Islet of Langerhans (tissue), 1 donor: ENCODE data around the gene IRF9.

ENCODE experiments used
- FAIRE-seq: peaks from one replicate; lab custom pipeline; 2011; peaks lifted over from hg19 to GRCh38; lab: Jason Lieb, UNC

Gene IRF9

GRCh38 chr14:24160850-24161804 lies at the start of gene IRF9:
IRF9 (plus strand) TSS chr14:24161265; CDS start chr14:24162145, 880 bp downstream.
- FAIRE-seq, result no peak

GRCh38 chr14:24113379-24113800 lies 47.7 kb upstream of the IRF9 start:
- no peak for FAIRE-seq

GRCh38 chr14:24113801-24114531 lies 47.1 kb upstream of the IRF9 start:
- FAIRE-seq, result no peak

GRCh38 chr14:24114532-24115421 lies 46.3 kb upstream of the IRF9 start, which contains the start of the genes DCAF11 and NRL:
DCAF11 (plus strand) TSS chr14:24114777; CDS start chr14:24115595, 818 bp downstream.
NRL (minus strand) TSS chr14:24114949; CDS start chr14:24082848, 32,101 bp downstream.
- FAIRE-seq, result peak; percentile 90

GRCh38 chr14:24115422-24116127 lies 45.5 kb upstream of the IRF9 start:
- no peak for FAIRE-seq

- no peak for FAIRE-seq
These were observed 44.8 kb upstream of the IRF9 start for GRCh38 chr14:24116128-24116814.

GRCh38 chr14:24117179-24117578 lies 43.9 kb upstream of the IRF9 start:
- FAIRE-seq, result no peak

GRCh38 chr14:24119691-24120090 lies 41.4 kb upstream of the IRF9 start:
- FAIRE-seq, result no peak

- FAIRE-seq, result no peak
These were observed 39.9 kb upstream of the IRF9 start for GRCh38 chr14:24121210-24121609.

GRCh38 chr14:24122416-24122815 lies 38.6 kb upstream of the IRF9 start:
- no peak for FAIRE-seq

GRCh38 chr14:24122898-24123297 lies 38.2 kb upstream of the IRF9 start:
- FAIRE-seq, result no peak

GRCh38 chr14:24123424-24124417 lies 37.3 kb upstream of the IRF9 start:
- FAIRE-seq, result no peak

- no peak for FAIRE-seq
These were observed 34.1 kb upstream of the IRF9 start for GRCh38 chr14:24126939-24127338.

GRCh38 chr14:24127673-24128072 lies 33.4 kb upstream of the IRF9 start:
- no peak for FAIRE-seq

GRCh38 chr14:24129410-24129998 lies 31.6 kb upstream of the IRF9 start:
- no peak for FAIRE-seq

GRCh38 chr14:24130380-24130716 lies 30.7 kb upstream of the IRF9 start, which contains the start of gene FITM1:
FITM1 (plus strand) TSS chr14:24130659; CDS start chr14:24131564, 905 bp downstream.
- no peak for FAIRE-seq

- FAIRE-seq, result no peak
These were observed 30.1 kb upstream of the IRF9 start for GRCh38 chr14:24130717-24131548.

GRCh38 chr14:24131549-24131966 lies 29.5 kb upstream of the IRF9 start:
- no peak for FAIRE-seq
